Measurements from ENCODE around the gene GID4.
"Not testable (repeated sequence)": the region's sequence is repeated elsewhere in the genome, so short reads cannot be mapped to it uniquely, and the experiment has no call there.

Gene GID4

DNA sequence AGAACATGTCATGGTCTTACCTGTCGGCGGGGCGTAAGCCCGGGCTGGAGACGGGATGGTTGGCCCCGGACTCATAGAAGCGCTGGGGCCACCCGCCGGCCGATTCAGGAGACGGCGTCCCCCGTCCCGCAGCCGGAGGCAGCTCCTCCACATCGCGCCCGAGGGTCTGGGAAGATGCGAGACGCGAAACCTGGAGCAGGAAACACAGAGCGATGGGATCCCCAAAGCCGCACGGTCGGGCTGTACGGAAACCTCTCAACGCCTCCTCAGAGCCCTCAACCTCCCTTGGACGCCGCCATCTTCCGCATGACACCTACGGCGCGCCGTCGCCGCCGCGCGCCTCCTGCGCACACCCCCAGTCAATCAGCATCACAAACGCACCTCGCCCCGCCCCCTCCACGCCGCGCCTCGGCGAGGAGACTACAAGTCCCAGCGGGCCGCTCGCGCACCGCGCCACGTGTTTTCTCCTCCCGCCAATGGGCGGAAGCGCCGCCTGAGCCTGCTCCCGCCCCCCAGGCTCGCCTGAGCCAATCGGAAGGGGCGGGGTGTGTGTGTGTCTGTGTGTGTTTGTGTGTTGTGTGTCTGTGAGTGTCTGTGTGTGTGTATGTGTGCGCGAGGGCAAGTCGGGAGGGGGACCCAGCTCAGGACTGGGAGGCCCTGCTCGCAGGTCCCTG is at the start of gene GID4, which contains the start of gene ATPAF2:
Gene GID4 (plus strand): TSS at position 548 of the 674 bp plus-strand sequence. CDS start 57 bp downstream, at position 605.
Gene ATPAF2 (minus strand): TSS at position 308 of the 674 bp plus-strand sequence. CDS start 155 bp downstream, at position 153.
- peak within 1 kb of the TSS; percentile 76 for H3K4me3 ChIP-seq (ENCODE audit: control insufficient read depth, low read depth, low read length)
- peak; percentile 98 for DNase-seq (ENCODE audit: low read depth)
- TF ChIP-seq, protein P1, sequence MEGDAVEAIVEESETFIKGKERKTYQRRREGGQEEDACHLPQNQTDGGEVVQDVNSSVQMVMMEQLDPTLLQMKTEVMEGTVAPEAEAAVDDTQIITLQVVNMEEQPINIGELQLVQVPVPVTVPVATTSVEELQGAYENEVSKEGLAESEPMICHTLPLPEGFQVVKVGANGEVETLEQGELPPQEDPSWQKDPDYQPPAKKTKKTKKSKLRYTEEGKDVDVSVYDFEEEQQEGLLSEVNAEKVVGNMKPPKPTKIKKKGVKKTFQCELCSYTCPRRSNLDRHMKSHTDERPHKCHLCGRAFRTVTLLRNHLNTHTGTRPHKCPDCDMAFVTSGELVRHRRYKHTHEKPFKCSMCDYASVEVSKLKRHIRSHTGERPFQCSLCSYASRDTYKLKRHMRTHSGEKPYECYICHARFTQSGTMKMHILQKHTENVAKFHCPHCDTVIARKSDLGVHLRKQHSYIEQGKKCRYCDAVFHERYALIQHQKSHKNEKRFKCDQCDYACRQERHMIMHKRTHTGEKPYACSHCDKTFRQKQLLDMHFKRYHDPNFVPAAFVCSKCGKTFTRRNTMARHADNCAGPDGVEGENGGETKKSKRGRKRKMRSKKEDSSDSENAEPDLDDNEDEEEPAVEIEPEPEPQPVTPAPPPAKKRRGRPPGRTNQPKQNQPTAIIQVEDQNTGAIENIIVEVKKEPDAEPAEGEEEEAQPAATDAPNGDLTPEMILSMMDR (conservative IDR thresholded peaks at IDR 0.05; ENCODE audit: control insufficient read depth, insufficient read depth, low read depth, low read length), result no peak

DNA sequence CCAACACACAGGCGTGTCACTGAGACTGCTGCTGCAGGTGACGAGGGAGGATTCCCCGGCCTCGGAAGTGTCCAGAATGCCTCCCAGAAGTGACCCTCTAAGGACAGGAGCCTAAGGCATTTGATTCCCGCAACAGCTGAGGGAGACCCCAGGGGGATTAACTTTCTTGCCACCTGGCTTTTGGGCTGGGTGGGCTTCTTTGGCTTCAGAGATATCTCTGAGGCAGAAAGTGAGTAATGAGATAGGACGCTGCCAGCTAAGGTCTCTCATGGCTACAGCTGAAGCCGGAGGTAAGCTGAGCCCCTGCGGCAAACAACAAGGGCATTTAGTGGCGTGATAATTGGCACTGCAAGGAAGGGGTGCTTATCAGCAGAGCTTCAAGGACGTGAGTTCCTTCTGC is 49.6 kb upstream of the GID4 start:
- no peak overlapping the region for H3K4me3 ChIP-seq (ENCODE audit: control insufficient read depth, low read depth, low read length)
- no peak for DNase-seq (ENCODE audit: low read depth)
- TF ChIP-seq, protein P1 (conservative IDR thresholded peaks at IDR 0.05; ENCODE audit: control insufficient read depth, insufficient read depth, low read depth, low read length), result no peak

DNA sequence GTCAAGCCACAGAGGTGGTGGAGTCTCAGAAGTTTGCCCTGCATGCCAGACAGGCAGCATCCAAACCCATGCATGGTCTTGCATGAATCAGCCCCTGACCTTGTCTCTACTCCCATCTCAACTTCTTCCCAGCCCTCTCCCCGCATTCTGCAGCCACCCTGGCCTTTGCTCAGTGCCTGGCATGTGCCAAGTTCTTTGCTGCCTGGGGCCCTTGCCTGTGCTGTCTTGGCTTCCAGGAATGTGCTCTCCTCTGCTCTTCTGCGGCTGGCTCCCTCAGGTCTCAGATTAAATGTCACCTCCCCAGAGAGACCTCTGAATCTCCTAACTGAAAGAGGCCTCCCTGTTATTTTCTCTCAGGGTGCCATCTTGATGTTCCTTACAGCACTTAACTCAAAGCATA is 48.9 kb upstream of the GID4 start:
- H3K4me3 ChIP-seq (ENCODE audit: control insufficient read depth, low read depth, low read length), result no peak overlapping the region
- no peak for DNase-seq (ENCODE audit: low read depth)
- TF ChIP-seq, protein P1 (conservative IDR thresholded peaks at IDR 0.05; ENCODE audit: control insufficient read depth, insufficient read depth, low read depth, low read length), result no peak

- DNase-seq (ENCODE audit: low read depth), result peak; percentile 31
- H3K4me3 ChIP-seq (ENCODE audit: control insufficient read depth, low read depth, low read length), result no peak overlapping the region
- TF ChIP-seq, protein P1 (conservative IDR thresholded peaks at IDR 0.05; ENCODE audit: control insufficient read depth, insufficient read depth, low read depth, low read length), result no peak
Measured at GRCh38 chr17:17993366-17993765, 45.8 kb upstream of the GID4 start.

DNA sequence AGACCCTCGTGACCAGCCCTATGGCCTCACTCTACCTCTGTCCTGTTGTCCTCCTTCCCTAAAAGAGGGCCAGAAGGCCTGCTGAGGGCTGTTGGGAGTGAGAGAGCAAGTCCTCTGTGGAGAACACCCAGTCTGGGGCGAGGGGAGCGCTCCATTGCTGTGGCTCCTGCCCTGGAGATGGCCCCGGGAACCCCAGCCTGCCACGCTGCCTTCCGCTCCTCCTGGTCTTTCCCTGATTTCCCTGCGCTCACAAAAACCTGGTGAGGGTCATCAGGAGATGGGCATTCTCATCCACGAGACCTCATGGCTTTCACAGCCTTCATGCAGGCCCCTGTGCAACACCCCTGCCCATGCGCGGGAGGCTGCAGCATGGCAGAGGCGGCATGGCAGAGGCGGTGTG is 45.4 kb upstream of the GID4 start:
- DNase-seq (ENCODE audit: low read depth), result no peak
- TF ChIP-seq, protein P1 (conservative IDR thresholded peaks at IDR 0.05; ENCODE audit: control insufficient read depth, insufficient read depth, low read depth, low read length), result no peak
- no peak overlapping the region for H3K4me3 ChIP-seq (ENCODE audit: control insufficient read depth, low read depth, low read length)

DNA sequence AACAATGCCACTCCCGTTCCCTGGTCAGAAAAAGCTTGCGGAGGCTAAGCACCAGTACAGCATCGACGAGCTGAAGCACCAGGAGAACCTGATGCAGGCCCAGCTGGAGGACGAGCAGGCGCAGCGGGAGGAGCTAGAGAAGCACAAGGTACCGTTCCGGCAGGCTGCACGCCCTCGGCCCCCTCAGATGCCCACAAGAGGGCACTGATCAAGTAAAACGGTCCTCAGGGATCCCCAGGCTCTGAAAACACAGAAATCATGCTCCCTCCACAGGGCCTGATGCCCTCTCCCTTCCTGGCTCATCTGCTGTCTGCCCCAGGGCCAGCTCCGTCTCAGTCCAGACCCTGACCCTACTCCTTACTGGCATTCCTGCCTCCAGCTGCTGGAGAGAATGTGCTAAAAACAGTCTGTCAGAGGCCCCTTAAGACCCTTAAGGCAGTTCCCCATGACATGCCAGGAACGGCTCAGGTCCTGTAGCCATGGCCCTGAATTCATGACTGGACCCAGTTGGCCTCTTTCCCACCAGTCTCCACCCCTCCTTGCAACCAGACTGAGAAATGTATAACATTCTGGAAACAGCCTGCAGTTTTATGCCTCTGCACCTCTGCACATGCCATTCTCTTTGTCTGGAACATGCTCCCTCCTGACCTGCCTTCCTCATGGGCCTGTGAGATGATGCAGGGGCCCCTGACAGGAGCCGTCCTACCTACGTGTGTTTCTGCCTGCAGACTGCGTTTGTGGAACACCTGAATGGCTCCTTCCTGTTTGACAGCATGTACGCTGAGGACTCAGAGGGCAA is 44.7 kb upstream of the GID4 start:
- H3K4me3 ChIP-seq (ENCODE audit: control insufficient read depth, low read depth, low read length), result no peak overlapping the region
- TF ChIP-seq, protein P1 (conservative IDR thresholded peaks at IDR 0.05; ENCODE audit: control insufficient read depth, insufficient read depth, low read depth, low read length), result peak; percentile 10
- DNase-seq (ENCODE audit: low read depth), result peak; percentile 15

- not testable (repeated sequence) for DNase-seq (ENCODE audit: low read depth); H3K4me3 ChIP-seq (ENCODE audit: control insufficient read depth, low read depth, low read length)
Measured at GRCh38 chr17:17995887-17996286, 43.3 kb upstream of the GID4 start.

All from fibroblast of mammary gland (primary cell).